ENCODE measurements around the gene ZBTB42.

GRCh38 chr14:104801520-104802393, 856 bp downstream of the ZBTB42 start:
- TF ChIP-seq CTCF (IDR thresholded peaks at IDR 0.05) = no peak
- no peak for TF ChIP-seq POLR2A (IDR thresholded peaks at IDR 0.05)
